ENCODE data around the gene AHCTF1. TPM values are rescaled to one million over a fixed set of nuclear protein-coding genes. Genes with fewer than 3 reads are reported as not detected.

Gene AHCTF1
- polyA plus RNA-seq, 1 experiment: 18.1 TPM

DNA sequence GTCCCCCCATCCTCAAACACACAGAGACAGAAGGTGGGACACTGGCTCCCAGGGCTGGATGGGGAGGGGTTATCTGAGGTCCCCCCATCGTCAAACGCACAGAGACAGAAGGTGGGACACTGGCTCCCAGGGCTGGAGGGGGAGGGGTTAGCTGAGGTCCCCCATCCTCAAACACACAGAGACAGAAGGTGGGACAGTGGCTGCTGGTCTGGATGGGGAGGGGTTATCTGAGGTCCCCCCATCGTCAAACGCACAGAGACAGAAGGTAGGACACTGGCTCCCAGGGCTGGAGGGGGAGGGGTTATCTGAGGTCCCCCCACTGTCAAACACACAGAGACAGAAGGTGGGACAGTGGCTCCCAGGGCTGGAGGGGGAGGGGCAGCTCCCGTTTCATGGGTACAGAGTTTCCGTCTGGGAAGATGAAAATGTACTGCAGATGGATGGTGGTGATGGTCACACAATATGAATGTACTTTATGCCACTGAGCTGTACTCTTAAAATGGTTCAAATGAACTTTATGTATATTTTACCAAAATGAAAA lies 138.3 kb downstream of the AHCTF1 start:
- Histone ChIP-seq H3K4me3 (ENCODE audit: low read depth, low read length) (no peak overlapping the region), H3K27me3 (ENCODE audit: control insufficient read depth, insufficient read depth, low read length) (peaks cover 6% of the 10 kb centered on the region), H3K27ac (ENCODE audit: low read depth, low read length) (no peak overlapping the region), H3K9me3 (ENCODE audit: control insufficient read depth, insufficient read depth, low read length) (no peaks in the 10 kb centered on the region; the same call in 1 of the 2 replicates)
- CTCF ChIA-PET: interaction anchor here (0.7 kb wide), 1 partner anchor 12 kb away, joined by 4 read pairs; no protein-coding TSS in a partner anchor
- POLR2A ChIA-PET: interaction anchor here (0.5 kb wide), 1 partner anchor 126 kb away, joined by 3 read pairs; no protein-coding TSS in a partner anchor
- no peak for DNase-seq (ENCODE audit: low read depth, low spot score)
- TF ChIP-seq, protein P1, sequence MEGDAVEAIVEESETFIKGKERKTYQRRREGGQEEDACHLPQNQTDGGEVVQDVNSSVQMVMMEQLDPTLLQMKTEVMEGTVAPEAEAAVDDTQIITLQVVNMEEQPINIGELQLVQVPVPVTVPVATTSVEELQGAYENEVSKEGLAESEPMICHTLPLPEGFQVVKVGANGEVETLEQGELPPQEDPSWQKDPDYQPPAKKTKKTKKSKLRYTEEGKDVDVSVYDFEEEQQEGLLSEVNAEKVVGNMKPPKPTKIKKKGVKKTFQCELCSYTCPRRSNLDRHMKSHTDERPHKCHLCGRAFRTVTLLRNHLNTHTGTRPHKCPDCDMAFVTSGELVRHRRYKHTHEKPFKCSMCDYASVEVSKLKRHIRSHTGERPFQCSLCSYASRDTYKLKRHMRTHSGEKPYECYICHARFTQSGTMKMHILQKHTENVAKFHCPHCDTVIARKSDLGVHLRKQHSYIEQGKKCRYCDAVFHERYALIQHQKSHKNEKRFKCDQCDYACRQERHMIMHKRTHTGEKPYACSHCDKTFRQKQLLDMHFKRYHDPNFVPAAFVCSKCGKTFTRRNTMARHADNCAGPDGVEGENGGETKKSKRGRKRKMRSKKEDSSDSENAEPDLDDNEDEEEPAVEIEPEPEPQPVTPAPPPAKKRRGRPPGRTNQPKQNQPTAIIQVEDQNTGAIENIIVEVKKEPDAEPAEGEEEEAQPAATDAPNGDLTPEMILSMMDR (IDR thresholded peaks at IDR 0.05; ENCODE audit: low read depth, low read length): no peak

DNA sequence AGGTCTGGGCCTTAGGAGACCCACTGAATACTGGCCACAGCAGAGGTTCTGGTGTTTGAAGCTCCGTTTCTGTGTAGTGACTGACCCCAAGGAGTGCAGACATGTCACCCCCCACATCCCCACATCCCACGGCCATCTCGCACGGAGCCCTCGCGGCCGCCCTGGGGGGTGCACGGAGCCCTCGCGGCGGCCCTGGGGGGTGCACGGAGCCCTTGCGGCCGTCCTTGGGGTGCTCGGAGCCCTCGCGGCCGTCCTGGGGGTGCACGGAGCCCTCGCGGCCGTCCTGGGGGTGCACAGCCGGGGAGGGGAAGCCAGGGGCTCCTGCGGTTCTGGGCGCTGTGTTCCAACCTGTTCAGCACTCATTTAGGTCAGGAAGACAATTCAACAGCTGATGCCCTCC lies 139.1 kb downstream of the AHCTF1 start:
- H3K27me3 ChIP-seq (ENCODE audit: control insufficient read depth, insufficient read depth, low read length): peaks cover 4% of the 10 kb centered on the region
- ChIA-PET CTCF (no interaction called here), POLR2A (no interaction called here)
- no peak for DNase-seq (ENCODE audit: low read depth, low spot score)
- H3K4me3 ChIP-seq (ENCODE audit: low read depth, low read length): no peak overlapping the region
- TF ChIP-seq, protein P1 (IDR thresholded peaks at IDR 0.05; ENCODE audit: low read depth, low read length): no peak
- no peaks in the 10 kb centered on the region; the same call in 1 of the 2 replicates for H3K9me3 ChIP-seq (ENCODE audit: control insufficient read depth, insufficient read depth, low read length)
- H3K27ac ChIP-seq (ENCODE audit: low read depth, low read length): no peak overlapping the region

DNA sequence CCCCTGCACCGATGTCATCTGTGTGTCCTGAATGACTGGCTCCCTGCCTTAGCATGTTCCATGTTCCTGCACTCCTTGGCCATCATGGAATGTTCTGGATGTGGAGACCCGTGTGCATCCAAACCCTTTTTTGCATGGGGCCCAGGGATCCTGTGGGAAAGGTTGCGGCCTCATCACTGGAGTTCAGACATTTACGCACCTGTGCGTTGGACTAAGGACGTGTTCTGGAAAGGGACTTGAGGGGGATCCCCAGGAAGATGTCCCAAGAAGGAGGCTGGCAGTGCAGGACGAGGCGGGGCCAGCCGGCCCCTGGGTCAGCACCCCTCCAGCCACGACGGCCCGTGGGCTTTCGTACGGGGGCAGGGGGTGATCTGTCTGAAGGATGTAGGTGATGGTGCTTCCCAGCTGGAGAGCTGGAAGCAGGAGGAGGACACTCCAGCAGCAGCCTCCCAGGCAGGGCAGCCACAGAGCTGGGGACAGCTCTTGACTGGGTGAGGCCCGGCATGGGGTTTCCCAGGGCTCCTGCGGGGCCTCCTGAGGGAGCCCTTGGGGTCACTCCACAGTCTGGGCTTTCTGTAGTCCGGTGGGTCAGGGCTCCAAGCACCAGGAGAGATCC lies 140.3 kb downstream of the AHCTF1 start:
- TF ChIP-seq, protein P1 (IDR thresholded peaks at IDR 0.05; ENCODE audit: low read depth, low read length): no peak
- Histone ChIP-seq H3K27me3 (ENCODE audit: control insufficient read depth, insufficient read depth, low read length) (no peaks in the 10 kb centered on the region), H3K9me3 (ENCODE audit: control insufficient read depth, insufficient read depth, low read length) (peaks cover 4% of the 10 kb centered on the region; the same call in 1 of the 2 replicates), H3K4me3 (ENCODE audit: low read depth, low read length) (no peak overlapping the region), H3K27ac (ENCODE audit: low read depth, low read length) (no peak overlapping the region)
- no peak for DNase-seq (ENCODE audit: low read depth, low spot score)
- ChIA-PET POLR2A (no interaction called here), CTCF (no interaction called here)

DNA sequence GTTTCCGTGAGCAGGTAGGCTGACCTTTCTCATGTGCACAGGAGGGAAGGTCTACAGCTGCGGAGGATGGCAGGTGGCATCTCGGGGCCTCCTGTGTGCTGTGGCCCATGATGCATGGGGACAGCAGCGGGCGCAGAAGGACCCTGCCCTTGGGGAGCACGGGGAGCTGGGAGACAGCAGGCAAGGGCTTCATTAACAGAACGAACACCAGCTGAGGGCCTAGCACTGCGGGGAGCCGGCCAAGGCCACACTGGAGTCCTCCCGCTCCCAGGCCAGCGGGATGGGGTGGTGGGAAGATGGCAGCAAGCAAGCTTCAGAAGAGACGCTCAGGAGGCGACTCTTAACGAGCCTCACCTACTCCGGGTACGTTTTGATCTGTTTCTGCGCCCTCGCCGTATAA lies 140.9 kb downstream of the AHCTF1 start:
- DNase-seq (ENCODE audit: low read depth, low spot score): no peak
- TF ChIP-seq, protein P1 (IDR thresholded peaks at IDR 0.05; ENCODE audit: low read depth, low read length): no peak
- peaks cover 5% of the 10 kb centered on the region for H3K9me3 ChIP-seq (ENCODE audit: control insufficient read depth, insufficient read depth, low read length)
- H3K27me3 ChIP-seq (ENCODE audit: control insufficient read depth, insufficient read depth, low read length): no peaks in the 10 kb centered on the region
- CTCF ChIA-PET: no interaction called here
- H3K27ac ChIP-seq (ENCODE audit: low read depth, low read length): no peak overlapping the region
- POLR2A ChIA-PET: no interaction called here
- H3K4me3 ChIP-seq (ENCODE audit: low read depth, low read length): no peak overlapping the region

DNA sequence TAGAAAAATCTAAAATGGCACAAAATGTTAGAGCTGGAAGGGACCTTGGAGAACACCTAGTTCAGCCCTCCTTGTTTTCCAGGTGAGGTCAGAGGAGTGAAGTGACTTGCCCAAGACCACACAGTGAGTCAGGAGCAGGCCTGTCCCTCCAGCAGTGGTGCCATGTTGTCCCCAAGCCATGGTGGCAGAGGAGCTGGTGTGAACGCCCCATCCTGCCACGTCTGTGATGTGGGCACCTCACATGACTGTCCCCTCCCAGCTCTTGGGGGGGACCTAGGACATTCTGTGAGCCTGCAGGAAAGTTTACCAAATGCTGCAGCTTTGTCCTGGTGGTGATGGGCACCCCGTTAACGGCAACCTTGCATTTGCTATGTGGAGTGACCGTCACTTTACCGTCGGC lies 141.4 kb downstream of the AHCTF1 start:
- no peak overlapping the region for H3K27ac ChIP-seq (ENCODE audit: low read depth, low read length)
- H3K9me3 ChIP-seq (ENCODE audit: control insufficient read depth, insufficient read depth, low read length): peaks cover 10% of the 10 kb centered on the region
- ChIA-PET CTCF (no interaction called here), POLR2A (no interaction called here)
- DNase-seq (ENCODE audit: low read depth, low spot score): no peak
- H3K4me3 ChIP-seq (ENCODE audit: low read depth, low read length): no peak overlapping the region
- H3K27me3 ChIP-seq (ENCODE audit: control insufficient read depth, insufficient read depth, low read length): no peaks in the 10 kb centered on the region
- TF ChIP-seq, protein P1 (IDR thresholded peaks at IDR 0.05; ENCODE audit: low read depth, low read length): no peak
